ENCODE data around the gene EIF2B2. TPM values are rescaled to one million over a fixed set of nuclear protein-coding genes. Genes with fewer than 3 reads are reported as not detected.
A peak's percentile ranks its signal among the peaks of the same experiment; 100 is the strongest.
"Not testable (repeated sequence)": the region's sequence is repeated elsewhere in the genome, so short reads cannot be mapped to it uniquely, and the experiment has no call there.

Gene EIF2B2
- polyA plus RNA-seq, 1 donor, result 56.4 TPM

DNA sequence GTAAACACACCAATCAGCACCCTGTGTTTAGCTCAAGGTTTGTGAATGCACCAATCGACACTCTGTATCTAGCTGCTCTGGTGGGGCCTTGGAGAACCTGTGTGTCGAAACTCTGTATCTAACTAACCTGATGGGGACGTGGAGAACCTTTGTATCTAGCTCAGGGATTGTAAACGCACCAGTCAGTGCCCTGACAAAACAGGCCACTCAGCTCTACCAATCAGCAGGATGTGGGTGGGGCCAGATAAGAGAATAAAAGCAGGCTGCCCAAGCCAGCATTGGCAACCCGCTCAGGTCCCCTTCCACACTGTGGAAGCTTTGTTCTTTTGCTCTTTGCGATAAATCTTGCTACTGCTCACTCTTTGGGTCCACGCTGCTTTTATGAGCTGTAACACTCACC lies 6.9 kb upstream of the EIF2B2 start:
- DNase-seq, result not testable (repeated sequence)

DNA sequence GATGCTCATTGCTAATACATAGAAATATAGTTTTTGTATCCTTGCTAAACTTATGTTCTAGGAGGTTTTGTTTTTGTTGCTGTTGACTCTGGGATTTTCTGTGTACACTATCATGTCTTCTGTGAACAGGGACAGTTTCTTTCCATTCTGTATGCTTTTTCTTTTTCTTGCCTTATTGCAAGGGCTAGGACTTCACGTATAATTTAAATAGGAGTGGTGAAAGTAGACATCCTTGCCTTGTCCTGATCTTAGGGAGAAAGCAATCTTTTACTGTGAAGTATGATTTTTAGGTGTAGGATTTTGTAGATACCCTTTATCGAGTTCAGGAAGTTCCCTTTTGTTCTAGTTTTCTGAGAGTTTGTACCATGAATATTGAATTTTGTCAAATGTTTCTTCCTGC lies 1.5 kb upstream of the EIF2B2 start:
- no peak for DNase-seq

DNA sequence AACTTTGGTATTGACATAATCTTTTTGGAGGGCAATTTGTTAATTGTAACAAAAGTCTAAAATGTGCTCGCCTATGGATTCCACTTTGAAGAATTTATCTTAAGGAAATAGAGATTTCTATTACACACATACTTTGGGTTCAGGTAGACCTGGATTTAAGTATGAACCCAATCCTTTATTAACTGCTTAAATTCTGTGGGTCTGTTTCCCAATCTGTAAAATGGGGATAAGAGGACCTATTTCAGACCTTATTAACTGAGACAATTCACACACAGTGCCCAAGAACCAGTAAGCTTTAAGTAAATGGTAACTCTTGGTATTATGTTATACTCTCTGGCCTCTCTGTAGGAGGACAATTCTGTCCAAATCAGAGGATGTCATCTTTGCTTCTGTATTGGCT lies 822 bp upstream of the EIF2B2 start:
- DNase-seq, result no peak

DNA sequence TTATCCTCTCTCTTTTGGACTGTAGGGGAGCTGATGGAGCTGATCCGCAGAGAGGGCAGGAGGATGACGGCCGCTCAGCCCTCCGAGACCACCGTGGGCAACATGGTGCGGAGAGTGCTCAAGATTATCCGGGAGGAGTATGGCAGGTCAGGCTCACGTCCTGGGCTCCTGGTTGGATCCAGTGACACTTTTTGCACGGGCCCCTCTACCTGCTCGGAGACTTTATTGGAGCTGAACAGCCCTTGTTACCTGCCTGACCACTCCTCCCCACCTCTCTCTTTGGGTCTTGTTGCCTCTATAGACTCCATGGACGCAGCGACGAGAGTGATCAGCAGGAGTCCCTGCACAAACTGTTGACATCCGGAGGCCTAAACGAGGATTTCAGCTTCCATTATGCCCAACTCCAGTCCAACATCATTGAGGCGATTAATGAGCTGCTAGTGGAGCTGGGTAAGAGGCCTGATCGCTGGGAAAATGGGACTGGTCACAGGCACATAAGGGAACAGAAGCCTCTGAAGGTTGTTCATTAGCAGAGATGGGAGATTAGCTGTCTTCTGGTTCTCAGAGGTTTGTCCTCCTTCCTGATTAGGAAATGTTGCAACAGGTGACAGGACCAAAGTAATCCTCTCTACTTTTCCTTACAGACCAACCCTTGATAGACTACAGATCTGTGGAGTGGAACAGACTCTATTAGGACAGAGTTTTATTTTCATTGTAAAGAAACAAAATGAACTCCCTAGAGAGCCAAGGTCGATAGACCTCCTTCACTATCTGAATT lies 718 bp downstream of the EIF2B2 start:
- DNase-seq, result no peak

DNA sequence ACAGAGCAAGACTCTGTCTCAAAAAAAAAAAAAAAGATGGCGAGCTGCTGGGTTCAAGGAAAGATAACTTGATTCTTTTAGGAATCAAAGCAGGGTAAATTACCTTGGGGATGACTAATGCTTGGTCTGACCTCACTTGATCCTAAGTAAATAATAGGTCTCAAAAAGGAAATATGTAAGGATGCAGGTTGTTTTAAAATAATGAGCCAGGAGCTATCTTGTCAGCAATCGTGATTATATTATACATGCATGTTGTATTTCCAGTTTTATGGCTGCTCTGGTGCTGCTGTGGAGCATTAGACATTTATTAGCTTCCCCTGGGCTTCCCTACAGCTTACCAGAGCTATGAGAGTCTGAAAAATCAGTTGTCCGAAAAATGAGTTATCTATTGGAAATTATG lies 2.6 kb downstream of the EIF2B2 start:
- no peak for DNase-seq

DNA sequence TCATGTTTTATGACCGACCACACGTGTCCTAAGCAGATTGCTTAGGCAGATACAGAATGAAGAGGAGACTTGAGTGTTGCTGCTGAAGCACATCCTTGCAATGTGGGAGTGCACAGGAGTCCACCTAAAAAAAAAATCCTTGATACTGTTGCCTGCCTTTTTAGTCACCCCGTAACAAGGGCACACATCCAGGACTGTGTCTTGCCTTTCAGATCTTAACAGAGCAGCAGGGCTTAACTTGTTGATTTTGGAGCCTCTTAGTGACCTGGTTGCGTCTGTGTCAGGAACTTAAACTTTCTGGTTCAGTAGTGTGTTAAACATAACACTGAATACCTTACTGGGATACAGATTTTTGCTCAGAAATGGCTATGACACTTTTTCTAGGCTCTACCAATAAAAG lies 6.5 kb downstream of the EIF2B2 start:
- DNase-seq, result no peak

DNA sequence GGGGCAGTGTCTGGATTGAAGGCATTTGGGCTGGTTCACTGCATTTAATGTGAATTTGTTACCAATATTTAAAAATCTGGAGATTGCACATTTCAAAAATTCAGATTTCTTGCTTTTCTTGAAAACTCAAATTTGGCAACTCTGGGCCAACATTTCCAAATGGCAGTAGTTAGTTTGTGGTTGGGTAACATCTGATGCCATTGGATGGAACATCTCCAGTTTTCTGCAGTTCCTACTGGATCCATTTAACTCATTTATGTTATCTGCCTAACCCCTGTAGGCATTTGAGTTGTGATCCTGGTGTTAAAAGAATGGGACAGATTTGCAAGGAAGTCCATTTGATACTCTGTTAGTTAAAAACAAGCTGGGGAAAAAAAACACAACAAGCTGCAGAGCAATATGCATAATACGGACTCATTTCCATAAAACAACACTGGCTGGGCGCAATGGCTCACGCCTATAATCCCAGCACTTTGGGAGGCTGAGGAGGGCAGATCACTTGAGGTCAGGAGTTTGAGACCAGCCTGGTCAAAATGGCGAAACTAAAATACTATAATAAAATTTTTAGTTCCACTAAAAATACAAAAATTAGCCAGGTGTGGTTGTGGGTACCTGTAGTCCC lies 7.9 kb downstream of the EIF2B2 start:
- DNase-seq, result no peak

DNA sequence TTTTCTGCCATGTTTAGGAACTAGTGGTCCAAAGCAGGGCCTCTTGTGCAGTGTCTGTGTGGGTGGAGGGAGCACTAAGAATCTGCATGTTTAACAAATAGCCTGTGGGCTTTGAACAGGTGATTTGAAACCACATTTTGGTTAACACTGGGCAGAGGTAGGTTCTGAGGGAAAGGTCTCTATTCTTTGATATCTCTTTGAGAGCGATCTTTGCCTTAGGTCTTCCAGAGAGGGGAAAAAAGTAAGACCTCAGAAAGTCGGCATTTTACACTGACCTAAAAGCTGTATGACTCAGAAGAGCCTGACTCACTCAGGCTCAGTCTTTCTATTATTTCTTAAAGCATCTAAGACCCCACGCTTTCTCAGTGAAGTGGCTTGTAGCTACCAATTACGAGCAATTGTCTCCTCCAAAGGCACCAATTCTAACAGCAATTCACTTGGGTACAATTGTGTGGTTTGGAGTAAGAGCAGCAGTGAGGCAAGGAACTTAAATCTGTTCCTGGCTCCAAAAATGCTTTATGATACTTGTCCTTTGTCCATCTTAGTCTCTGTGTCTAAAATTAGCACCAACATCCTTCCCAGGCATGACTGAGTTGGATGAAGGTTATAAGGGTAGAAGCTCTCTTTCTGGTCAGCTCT lies 8.8 kb downstream of the EIF2B2 start:
- DNase-seq, result peak; percentile 8

DNA sequence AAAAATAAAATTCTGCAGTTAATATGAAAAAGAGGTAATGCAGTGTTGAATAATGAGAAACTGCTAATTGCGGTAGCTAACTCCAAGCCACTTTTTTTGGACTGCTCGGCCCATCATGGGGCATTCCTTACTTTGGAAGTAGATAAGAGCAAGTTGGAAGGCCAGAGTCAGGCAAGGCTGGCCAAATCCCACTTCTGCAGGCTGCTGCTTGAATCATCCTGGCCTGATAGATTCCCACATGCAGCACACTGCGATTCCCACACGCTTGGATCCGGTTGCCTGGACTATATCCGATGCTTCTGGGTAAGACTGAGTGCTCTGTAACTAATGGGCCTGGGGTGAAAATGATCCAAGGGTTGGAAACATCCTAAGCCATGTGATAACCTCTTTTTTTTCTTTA lies 10.6 kb downstream of the EIF2B2 start:
- DNase-seq, result no peak

DNA sequence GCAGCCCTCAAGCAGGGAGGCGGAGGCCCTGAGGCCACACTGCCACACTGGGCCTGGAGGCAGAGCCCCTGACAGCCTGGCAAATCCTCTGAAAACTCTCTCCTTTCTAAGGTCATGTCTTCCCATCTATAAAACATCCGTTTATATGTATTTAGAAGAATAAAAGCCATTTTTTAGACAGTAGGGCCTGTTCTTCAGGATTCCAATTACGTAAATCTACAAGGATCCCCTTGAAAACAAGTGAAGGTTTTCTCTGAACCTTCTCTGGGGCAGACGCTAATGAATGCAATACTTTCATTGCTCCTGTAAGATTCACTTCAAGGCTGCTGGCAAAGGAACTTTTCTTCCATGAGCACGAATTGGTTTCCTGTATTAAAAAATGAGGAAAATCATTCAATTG lies 12.8 kb downstream of the EIF2B2 start:
- DNase-seq, result no peak

DNA sequence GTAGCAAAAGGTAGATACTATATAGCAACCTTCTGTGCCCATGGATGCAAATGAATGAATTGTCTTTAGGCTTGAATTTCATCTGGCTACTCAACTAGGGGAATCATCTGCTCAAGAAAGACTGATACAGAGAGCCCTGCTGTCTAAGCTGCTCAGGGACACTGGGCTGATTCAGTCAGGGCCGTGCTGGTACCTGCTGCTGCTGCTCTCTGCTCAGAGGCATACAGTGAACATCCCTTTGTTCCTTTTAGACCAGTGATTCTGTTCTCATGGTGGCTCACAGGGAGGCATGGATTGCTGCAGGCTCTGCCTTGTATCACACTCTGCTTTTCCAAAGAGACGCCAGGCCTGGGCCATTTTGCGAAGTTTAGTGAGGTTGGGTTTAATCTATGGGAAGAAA lies 14.1 kb downstream of the EIF2B2 start:
- no peak for DNase-seq

DNA sequence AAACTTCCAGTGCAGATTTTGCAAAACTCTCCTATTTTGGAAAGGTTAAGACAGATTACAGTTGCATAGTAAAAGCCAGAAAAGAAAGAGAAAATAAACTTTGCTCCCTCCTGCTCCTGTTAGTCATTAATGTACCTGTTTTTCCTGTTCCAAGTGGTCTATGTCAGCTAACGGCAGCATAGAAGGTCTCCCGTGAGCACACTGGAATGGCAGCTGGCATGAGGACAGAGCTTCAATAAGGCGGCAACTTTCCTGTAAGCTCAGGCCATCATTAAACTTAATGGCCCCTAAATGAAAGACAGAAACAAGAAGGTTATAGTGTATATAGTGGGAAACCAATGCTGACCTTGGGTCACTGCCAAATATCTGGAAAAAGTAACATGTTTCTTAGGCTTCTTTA lies 16.0 kb downstream of the EIF2B2 start:
- no peak for DNase-seq

DNA sequence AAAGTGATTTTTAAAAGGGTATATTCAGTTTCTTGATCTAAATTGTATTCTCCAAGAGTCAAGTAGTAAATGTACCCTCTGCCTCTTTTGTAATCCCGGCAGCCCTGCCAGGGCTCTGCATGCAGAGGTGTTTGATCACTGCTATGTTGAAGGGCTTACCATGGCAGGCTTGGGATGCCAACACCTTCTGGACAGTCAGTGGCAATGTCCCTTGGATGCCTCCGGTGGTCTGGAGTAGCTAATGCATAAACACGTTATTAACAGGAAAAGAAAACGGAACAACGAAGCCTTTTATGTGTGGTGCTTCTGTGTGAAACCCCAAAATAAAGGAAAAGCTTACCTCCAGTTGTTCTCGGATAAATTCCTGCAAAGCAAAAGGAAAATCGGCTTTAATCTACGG lies 19.9 kb downstream of the EIF2B2 start:
- no peak for DNase-seq

DNA sequence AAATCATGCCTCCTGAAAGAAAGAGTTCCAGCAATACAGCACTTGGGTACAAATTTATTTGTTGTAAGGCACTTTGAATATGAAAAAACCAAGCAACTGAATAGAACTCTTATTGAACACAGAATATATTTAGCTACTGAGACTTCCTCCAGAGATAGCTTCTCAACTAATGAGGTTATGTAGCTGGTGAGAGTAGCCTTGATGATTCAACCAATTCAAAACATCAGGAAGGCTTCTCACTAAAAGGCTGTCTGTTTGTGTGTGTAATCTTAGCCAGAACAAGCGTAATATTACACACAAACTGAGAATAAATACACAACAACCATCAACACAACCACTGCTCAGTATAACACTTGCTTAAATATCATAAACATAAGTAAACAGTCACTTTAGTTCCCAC lies 20.4 kb downstream of the EIF2B2 start:
- DNase-seq, result no peak

DNA sequence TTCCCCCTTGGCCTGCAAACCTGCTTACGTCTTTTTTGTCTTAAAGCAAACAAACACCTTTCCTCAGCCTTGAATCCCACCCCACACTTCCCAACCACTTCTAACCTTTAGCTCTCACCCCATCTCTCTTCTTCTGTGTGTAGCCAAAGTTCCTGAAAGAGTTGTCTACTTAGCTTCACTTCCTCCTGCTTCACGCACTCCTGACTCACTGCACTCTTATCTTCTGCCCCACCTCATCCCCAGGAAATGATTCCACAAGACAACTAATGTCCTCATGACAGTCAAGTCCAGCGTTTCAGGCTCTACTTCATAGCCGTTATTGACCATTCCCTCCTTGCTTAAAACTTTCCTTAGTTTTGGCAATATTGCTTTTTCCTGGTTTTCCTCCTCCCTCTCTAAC lies 22.4 kb downstream of the EIF2B2 start:
- DNase-seq, result no peak

DNA sequence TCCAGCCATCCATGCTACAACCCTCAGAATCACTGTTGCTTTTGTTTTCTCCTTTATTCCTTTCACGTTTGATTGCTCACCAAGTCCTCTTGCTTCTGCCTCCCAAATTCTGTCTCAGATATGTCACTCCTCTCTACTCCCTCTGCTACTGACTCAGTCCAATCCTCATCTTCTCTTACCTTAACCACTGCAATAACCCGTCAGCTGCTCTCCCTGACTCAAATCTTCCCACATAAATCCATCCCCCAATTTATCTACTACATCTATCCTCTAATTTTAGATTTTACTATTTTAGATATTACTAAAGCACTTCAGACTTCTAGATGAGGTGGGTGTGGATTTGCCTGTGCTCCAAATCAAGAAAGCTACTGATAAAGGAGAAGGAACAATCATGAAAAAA lies 23.2 kb downstream of the EIF2B2 start:
- DNase-seq, result no peak

DNA sequence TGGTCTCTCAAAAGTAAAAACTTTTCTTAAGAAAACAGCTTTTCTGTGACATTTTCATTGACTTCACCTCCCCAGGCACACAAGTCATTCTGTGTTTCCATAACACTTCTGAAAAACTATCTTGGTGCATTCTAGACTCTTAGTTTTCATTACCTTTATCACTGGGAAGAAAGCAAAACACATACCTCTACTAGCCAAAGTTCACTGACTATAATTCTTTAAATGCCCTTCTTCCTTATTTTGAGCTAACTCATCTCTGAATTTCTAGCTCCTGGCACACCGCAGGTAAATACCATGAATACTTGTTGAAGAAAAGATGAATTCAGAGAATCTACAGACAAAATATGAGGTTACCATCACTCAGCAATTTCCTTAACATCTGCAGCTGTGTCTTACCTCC lies 27.4 kb downstream of the EIF2B2 start:
- DNase-seq, result no peak

DNA sequence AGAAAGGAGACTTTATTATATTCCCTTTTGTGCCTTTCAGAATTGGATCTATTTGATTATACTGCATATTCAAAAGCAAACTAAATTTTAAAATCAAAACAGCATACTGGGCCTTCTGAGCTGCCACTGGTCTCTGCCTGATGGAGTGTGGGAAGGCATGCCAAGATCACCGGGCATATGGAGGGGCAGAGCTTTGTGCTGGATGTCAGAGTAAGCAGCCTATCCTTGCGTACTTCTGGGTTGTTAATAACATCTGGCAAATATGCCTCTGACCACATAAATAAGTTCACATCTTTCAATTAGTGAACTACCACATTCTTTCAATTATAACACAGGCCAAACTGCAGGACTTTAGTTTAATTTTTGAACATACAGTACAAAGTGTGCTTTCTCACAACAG lies 30.2 kb downstream of the EIF2B2 start:
- DNase-seq, result no peak

DNA sequence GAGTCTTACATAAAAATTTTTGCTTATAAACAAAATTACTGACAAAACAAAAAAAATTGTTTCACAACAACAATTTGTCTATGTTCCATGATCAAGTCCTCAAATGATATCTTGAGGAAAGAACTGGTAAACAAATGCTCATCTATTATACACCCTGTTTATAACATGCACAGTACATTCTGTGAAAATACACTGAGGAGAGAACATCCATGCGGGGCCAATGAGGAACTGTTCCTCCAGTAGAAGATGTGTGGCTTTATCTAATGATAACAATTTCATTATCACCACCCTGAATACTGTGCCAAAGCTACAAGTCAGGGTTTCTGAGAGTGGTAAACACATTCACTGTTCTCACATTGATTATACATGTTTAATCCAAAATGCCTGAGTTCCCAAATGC lies 37.8 kb downstream of the EIF2B2 start:
- no peak for DNase-seq

DNA sequence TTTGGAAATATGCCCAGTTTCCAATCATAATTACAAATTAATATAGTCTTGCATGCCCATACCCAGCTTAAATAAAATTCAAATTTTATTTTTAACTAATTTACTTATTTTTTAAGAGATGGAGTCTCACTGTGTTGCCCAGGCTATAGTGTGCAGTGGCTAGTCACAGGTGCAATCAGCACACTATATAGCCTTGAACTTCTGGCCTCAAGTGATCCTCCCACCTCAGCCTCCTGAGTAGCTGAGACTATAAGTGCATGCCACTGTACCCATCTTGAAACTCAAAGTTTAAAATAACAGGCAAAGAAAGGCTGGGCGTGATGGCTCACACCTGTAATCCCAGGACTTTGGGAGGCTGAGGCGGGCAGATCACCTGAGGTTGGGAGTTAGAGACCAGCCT lies 38.2 kb downstream of the EIF2B2 start:
- DNase-seq, result no peak

DNA sequence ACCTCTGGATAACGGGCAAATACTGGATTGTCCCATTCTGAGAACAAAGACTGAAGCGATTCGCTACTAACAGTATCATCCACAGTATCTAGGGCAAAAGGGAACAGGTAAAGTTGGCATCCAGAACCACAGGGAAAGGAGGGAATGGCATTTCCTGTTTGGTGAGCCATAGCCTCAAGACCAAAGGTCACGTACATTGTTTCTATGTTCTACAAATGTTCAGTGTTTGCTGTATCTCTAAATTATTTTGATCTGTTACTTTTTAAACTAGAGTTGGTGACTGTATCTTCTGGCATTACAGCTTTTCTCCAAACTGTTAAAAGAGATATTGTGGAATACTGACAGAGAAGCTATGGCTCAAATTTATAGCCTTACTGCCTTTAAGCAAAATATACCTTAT lies 38.9 kb downstream of the EIF2B2 start:
- no peak for DNase-seq

DNA sequence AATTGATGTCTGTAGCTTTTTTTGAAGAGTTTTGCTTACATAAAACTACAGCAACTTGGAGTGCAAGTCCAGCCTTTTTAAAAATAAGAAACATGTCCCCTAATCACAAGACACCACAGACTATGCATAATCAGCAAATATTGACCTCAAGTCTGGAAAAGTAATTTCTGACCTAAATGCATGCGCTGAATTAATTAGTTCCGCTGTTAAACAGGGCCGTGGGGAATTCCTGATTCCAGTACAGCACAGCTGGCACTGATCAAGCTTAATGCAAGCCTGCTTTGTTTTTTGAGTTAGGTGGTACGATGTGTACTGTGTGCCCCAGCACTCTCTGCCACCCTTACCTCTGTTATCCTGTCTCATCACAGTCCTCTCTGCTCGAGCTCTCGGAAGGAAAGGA lies 39.3 kb downstream of the EIF2B2 start:
- no peak for DNase-seq

DNA sequence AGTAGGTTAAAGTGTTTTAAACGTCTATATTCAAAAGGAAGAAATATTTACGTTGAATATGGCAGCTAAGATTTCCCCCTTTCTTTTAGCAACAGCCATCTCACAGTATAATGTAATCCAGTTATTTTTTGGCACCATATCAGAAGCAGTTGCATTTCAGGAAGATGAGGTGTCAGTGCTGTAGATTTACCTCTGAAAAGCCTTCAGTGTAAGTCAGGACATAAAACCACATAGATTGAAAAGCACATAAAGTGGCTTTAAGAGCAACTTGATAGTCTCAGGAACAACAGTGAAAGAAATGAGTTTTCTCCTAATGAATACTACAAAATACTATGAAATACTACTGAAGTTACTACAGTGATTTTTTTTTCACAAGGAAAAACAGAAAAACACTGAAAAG lies 41.6 kb downstream of the EIF2B2 start:
- DNase-seq, result no peak

DNA sequence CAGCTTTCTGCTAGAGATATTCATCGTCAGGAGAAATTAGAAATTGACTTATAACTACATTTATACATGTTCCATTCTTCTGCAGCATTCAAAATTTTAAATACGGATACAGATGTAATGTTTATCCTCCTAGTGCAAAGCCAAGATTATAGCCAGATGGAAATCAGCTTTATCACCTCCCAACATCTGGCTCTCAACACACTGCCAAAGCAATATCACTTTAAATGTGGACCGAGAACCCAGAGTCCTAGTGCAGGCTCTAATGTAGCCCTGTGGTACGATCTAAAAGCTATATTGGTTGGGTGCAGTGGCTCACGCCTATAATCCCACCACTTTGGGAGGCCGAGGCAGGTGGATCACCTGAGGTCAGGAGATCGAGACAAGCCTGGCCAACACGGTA lies 42.0 kb downstream of the EIF2B2 start:
- peak; percentile 42 for DNase-seq

Measured in hindlimb muscle (tissue), 1 donor.